HCT116 (cell line): ENCODE measurements around the gene INCA1. TPM values are rescaled to one million over a fixed set of nuclear protein-coding genes. Genes with fewer than 3 reads are reported as not detected.

Source experiments
- ATAC-seq: fragments of 200-7000 bp; cut with Tn5 transposase; 2 replicates; pipeline ENCODE4 v1.9.1; 2020; ENCODE audit warnings: mild to moderate bottlenecking, moderate library complexity
- BruUV-seq: library from RNA; stranded (reverse); fragments of 400-500 nt; replicated peaks from 2 replicates; lab custom pipeline; 2021; lab: Mats Ljungman, UMichigan
- CTCF ChIA-PET: fragments of 300-600 bp; sonication (Branson Sonifier 250); formaldehyde crosslinking; loops from one replicate; lab custom pipeline; 2021; ENCODE audit warnings: antibody characterized with exemption; lab: Charles Lee
- POLR2A ChIA-PET: fragments of 300-600, 350-600 bp; sonication (Branson Sonifier 250); formaldehyde crosslinking; loops from one replicate; lab custom pipeline; 2021; ENCODE audit warnings: antibody characterized with exemption; lab: Charles Lee
- RAD21 ChIA-PET, 2 experiments: fragments of 300-600 bp; sonication (Branson Sonifier 250); formaldehyde crosslinking; loops; one replicate each; lab custom pipeline; 2023; ENCODE audit warnings: low total read pairs in 2 of 2; ENCODE audit not compliant: uncharacterized antibody in 2 of 2, unreplicated experiment in 2 of 2, low non-redundant PET in 1 of 2; lab: Charles Lee
- DNase-seq: peaks from one replicate; pipeline ENCODE4 v3.0.0-alpha.2; 2010; ENCODE audit warnings: low read depth, low spot score
- H2AFZ ChIP-seq: fragments of 200-600 bp; shearing (Covaris generic), sonication (generic); 2 replicates; pipeline ENCODE4 v1.6.1; 2017; ENCODE audit warnings: low read depth, mixed run types, mixed read lengths, antibody characterized with exemption, low read length; ENCODE audit not compliant: poor library complexity, severe bottlenecking
- H3K27ac ChIP-seq: 2 replicates; pipeline ENCODE4 v1.5.1; 2012; ENCODE audit warnings: low read depth, low read length
- H3K27me3 ChIP-seq: fragments of 200-600 bp; sonication (generic); 2 replicates; pipeline ENCODE4 v1.6.1; 2016; ENCODE audit warnings: mixed run types, low read length, mixed read lengths; ENCODE audit not compliant: insufficient read depth
- H3K36me3 ChIP-seq, 2 experiments: fragments of 200-500 bp in 1 of 2; fragments of 200-600 bp in 1 of 2; sonication (Bioruptor generic) in 1 of 2; sonication (generic) in 1 of 2; 2 replicates each; pipeline versions ENCODE4 v1.5.1 to v1.6.1; 2014 to 2016; ENCODE audit warnings: low read length in 2 of 2, inconsistent platforms in 1 of 2, mixed read lengths in 1 of 2, mixed run types in 1 of 2; ENCODE audit not compliant: insufficient read depth in 2 of 2, control insufficient read depth in 1 of 2
- H3K4me1 ChIP-seq, 2 experiments: fragments of 200-600 bp in 1 of 2; sonication (generic) in 1 of 2; 2 replicates each; pipeline versions ENCODE4 v1.5.1 to v1.6.1; 2012 to 2017; ENCODE audit warnings: low read length in 2 of 2, inconsistent platforms in 1 of 2, mild to moderate bottlenecking in 1 of 2, mixed read lengths in 1 of 2, mixed run types in 1 of 2, moderate library complexity in 1 of 2; ENCODE audit not compliant: insufficient read depth in 2 of 2, control insufficient read depth in 1 of 2
- H3K4me2 ChIP-seq: fragments of 200-600 bp; sonication (generic); 2 replicates; pipeline ENCODE4 v1.6.1; 2017; ENCODE audit warnings: mixed run types, low read length, mixed read lengths
- H3K4me3 ChIP-seq, 2 experiments: fragments of 200-600 bp in 1 of 2; sonication (generic) in 1 of 2; replicated peaks in 1 of 2; 2 replicates each; pipeline ENCODE4 v1.5.1; 2011 to 2016; ENCODE audit warnings: low read length in 2 of 2, control low read depth in 1 of 2, low read depth in 1 of 2, mild to moderate bottlenecking in 1 of 2, mixed read lengths in 1 of 2, mixed run types in 1 of 2
- H3K79me2 ChIP-seq: fragments of 200-600 bp; sonication (generic); 2 replicates; pipeline ENCODE4 v1.6.1; 2017; ENCODE audit warnings: mild to moderate bottlenecking, mixed run types, low read length, moderate library complexity, mixed read lengths; ENCODE audit not compliant: insufficient read depth
- H3K9ac ChIP-seq: fragments of 200-600 bp; sonication (generic); 2 replicates; pipeline ENCODE4 v1.6.1; 2016; ENCODE audit warnings: low read length, mixed read lengths
- H3K9me2 ChIP-seq: fragments of 200-600 bp; sonication (generic), shearing (Covaris generic); 2 replicates; pipeline ENCODE4 v1.6.1; 2017; ENCODE audit warnings: mixed run types, mild to moderate bottlenecking, moderate library complexity; ENCODE audit not compliant: insufficient read depth
- H3K9me3 ChIP-seq, 2 experiments: fragments of 200-500 bp in 1 of 2; fragments of 200-600 bp in 1 of 2; sonication (Bioruptor generic) in 1 of 2; sonication (generic) in 1 of 2; 2 replicates each; pipeline ENCODE4 v1.6.1; 2014 to 2017; ENCODE audit warnings: low read length in 2 of 2, mixed read lengths in 2 of 2, inconsistent platforms in 1 of 2, low read depth in 1 of 2, mild to moderate bottlenecking in 1 of 2, mixed run types in 1 of 2, moderate library complexity in 1 of 2; ENCODE audit not compliant: control insufficient read depth in 1 of 2, insufficient read depth in 1 of 2
- H4K20me1 ChIP-seq: fragments of 200-600 bp; sonication (generic), shearing (Covaris generic); 2 replicates; pipeline ENCODE4 v1.6.1; 2017; ENCODE audit warnings: mixed run types, mild to moderate bottlenecking, moderate library complexity; ENCODE audit not compliant: insufficient read depth
- CBX3 ChIP-seq: IDR thresholded peaks from 2 replicates; pipeline ENCODE4 v1.6.1; 2012; ENCODE audit warnings: low read depth
- CEBPB ChIP-seq: IDR thresholded peaks from 2 replicates; pipeline ENCODE4 v1.6.1; 2012; ENCODE audit warnings: low read depth
- ELF1 ChIP-seq: IDR thresholded peaks from 2 replicates; pipeline ENCODE4 v1.6.1; 2012; ENCODE audit warnings: low read depth, borderline replicate concordance
- EZH2phosphoT487 ChIP-seq: fragments of 200-600 bp; IDR thresholded peaks from 2 replicates; pipeline ENCODE4 v1.6.1; 2018; ENCODE audit warnings: antibody characterized with exemption, borderline replicate concordance
- POLR2A ChIP-seq: IDR thresholded peaks from 2 replicates; pipeline ENCODE4 v1.7.0; 2011; ENCODE audit warnings: borderline replicate concordance; ENCODE audit not compliant: insufficient read depth, insufficient read length; ENCODE audit errors: extremely low read depth
- SIN3A ChIP-seq: IDR thresholded peaks from 2 replicates; pipeline ENCODE4 v1.6.1; 2012; ENCODE audit warnings: low read depth
- SP1 ChIP-seq: IDR thresholded peaks from 2 replicates; pipeline ENCODE4 v1.6.1; 2012; ENCODE audit warnings: low read depth
- SRF ChIP-seq: IDR thresholded peaks from 2 replicates; pipeline ENCODE4 v1.6.1; 2012; ENCODE audit warnings: low read depth
- YY1 ChIP-seq: IDR thresholded peaks from 2 replicates; pipeline ENCODE4 v1.6.1; 2011; ENCODE audit warnings: low read length, low read depth, moderate library complexity, mild to moderate bottlenecking; ENCODE audit not compliant: insufficient replicate concordance; ENCODE audit errors: extremely low read depth
- ZNF274 ChIP-seq: fragments of 200-500 bp; sonication (Bioruptor generic); IDR thresholded peaks from 2 replicates; pipeline ENCODE4 v1.6.1; 2014; ENCODE audit warnings: mild to moderate bottlenecking, low read depth, low read length, inconsistent platforms
- intact Hi-C: fragments of 100-400 bp; cut with micrococcal nuclease; formaldehyde crosslinking; loops from 2 replicates; pipeline ENCODE4 v1.10.0; 2022
- total RNA-seq: library from RNA; stranded (reverse); gene quantifications from one replicate; pipeline ENCODE4 v1.2.1, GENCODE V29; 2021; ENCODE audit not compliant: unreplicated experiment
- TF ChIP-seq, protein P1 (sequence below), 3 experiments: fragments of 200-600 bp in 1 of 3; sonication (generic) in 1 of 3; IDR thresholded peaks in 2 of 3; conservative IDR thresholded peaks in 1 of 3; 2 replicates each; pipeline ENCODE4 v1.5.1; 2012 to 2017; ENCODE audit warnings: low read depth in 2 of 3, low read length in 2 of 3, antibody characterized with exemption in 1 of 3, borderline replicate concordance in 1 of 3, control low read depth in 1 of 3, mild to moderate bottlenecking in 1 of 3, mixed read lengths in 1 of 3, mixed run types in 1 of 3, moderate library complexity in 1 of 3; ENCODE audit not compliant: insufficient read depth in 1 of 3
- TF ChIP-seq, protein P2 (sequence below): IDR thresholded peaks from 2 replicates; pipeline ENCODE4 v1.6.1; 2011; ENCODE audit warnings: mild to moderate bottlenecking, low read length, moderate library complexity; ENCODE audit not compliant: insufficient replicate concordance; ENCODE audit errors: extremely low read depth
- TF ChIP-seq, protein P3 (sequence below): IDR thresholded peaks from 2 replicates; pipeline ENCODE4 v1.6.1; 2012

The INCA1 gene
- total RNA-seq, 1 experiment from 2014 or later, result 0.74 TPM

DNA sequence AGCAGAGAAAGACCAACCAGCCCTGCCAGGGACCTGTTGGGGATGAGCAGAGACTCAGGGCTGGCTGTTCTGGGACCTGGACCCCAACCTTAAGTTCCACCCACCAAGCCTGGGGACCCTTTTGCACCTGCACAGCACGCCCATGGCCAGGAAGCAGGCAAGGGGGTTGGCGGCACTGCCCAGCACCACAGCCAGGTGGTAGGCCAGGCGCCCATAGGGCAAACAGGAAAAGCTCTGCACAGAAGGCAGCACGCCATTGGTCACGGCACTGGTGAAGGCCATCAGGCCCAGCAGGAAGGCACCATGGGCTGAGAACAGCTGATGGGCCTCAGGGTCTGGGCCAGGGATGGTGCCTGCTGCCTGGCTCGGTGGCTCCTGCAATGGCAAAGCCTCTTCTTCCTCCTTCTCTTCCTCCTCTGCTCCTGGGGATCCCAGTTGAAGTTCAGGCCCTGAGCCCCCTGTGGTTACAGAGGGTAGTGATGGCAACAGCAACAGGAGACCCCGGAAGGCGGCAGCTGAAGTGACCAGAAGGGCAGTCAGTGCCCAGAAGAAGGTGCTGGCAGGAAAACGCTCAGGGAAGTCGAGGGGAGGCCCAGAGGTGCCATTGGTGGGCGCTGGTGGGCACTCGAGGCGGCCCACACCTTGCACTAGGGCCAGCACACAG lies 36.2 kb upstream of the INCA1 start:
- no peak overlapping the region for H3K4me2 ChIP-seq
- ChIA-PET POLR2A (no interaction called here), CTCF (no interaction called here)
- intact Hi-C loops, result no loop called here
- no peaks in the 10 kb centered on the region for H3K27me3 ChIP-seq
- TF ChIP-seq CBX3 (no peak), POLR2A (no peak), YY1 (no peak), ZNF274 (no peak), ELF1 (no peak), SP1 (no peak), CEBPB (no peak), EZH2phosphoT487 (no peak), SIN3A (no peak), SRF (no peak)
- TF ChIP-seq, protein P1, sequence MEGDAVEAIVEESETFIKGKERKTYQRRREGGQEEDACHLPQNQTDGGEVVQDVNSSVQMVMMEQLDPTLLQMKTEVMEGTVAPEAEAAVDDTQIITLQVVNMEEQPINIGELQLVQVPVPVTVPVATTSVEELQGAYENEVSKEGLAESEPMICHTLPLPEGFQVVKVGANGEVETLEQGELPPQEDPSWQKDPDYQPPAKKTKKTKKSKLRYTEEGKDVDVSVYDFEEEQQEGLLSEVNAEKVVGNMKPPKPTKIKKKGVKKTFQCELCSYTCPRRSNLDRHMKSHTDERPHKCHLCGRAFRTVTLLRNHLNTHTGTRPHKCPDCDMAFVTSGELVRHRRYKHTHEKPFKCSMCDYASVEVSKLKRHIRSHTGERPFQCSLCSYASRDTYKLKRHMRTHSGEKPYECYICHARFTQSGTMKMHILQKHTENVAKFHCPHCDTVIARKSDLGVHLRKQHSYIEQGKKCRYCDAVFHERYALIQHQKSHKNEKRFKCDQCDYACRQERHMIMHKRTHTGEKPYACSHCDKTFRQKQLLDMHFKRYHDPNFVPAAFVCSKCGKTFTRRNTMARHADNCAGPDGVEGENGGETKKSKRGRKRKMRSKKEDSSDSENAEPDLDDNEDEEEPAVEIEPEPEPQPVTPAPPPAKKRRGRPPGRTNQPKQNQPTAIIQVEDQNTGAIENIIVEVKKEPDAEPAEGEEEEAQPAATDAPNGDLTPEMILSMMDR (IDR thresholded peaks at IDR 0.05 in 2 of 3, conservative IDR thresholded peaks at IDR 0.05 in 1 of 3; ENCODE audit: borderline replicate concordance in 1 of 3, insufficient read depth in 1 of 3, low read depth in 2 of 3, low read length in 2 of 3), result no peak
- TF ChIP-seq, protein P2, sequence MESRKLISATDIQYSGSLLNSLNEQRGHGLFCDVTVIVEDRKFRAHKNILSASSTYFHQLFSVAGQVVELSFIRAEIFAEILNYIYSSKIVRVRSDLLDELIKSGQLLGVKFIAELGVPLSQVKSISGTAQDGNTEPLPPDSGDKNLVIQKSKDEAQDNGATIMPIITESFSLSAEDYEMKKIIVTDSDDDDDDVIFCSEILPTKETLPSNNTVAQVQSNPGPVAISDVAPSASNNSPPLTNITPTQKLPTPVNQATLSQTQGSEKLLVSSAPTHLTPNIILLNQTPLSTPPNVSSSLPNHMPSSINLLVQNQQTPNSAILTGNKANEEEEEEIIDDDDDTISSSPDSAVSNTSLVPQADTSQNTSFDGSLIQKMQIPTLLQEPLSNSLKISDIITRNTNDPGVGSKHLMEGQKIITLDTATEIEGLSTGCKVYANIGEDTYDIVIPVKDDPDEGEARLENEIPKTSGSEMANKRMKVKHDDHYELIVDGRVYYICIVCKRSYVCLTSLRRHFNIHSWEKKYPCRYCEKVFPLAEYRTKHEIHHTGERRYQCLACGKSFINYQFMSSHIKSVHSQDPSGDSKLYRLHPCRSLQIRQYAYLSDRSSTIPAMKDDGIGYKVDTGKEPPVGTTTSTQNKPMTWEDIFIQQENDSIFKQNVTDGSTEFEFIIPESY, result no peak
- TF ChIP-seq, protein P3, sequence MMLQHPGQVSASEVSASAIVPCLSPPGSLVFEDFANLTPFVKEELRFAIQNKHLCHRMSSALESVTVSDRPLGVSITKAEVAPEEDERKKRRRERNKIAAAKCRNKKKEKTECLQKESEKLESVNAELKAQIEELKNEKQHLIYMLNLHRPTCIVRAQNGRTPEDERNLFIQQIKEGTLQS, result no peak
- TF ChIP-seq, all 23 proteins: peak for 0
- Histone ChIP-seq H3K4me1 (peaks cover 3 to 11% of the 10 kb centered on the region in 2 experiments; a peak in 3 of 4 replicates), H3K79me2 (no peaks in the 10 kb centered on the region), H3K9ac (no peak overlapping the region), H4K20me1 (no peaks in the 10 kb centered on the region), H3K27ac (no peak overlapping the region), H3K9me3 (no peaks in the 10 kb centered on the region), H3K9me2 (no peaks in the 10 kb centered on the region), H2AFZ (no peak overlapping the region), H3K4me3 (no peak overlapping the region), H3K36me3 (no peaks in the 10 kb centered on the region)
- no peak for DNase-seq
- no TSS peak for BruUV-seq
- ATAC-seq, result no peak
- RAD21 ChIA-PET, result no interaction called here
